ENCODE measurements around the gene SND1. TPM values are rescaled to one million over a fixed set of nuclear protein-coding genes. Genes with fewer than 3 reads are reported as not detected.

SND1 gene
- total RNA-seq, 4 donors from 2014 or later = 70.8 to 141 (median 85.7) TPM

GRCh38 chr7:127708201-127708600 lies 56.2 kb downstream of the SND1 start:
- Histone ChIP-seq H3K9me3 (peaks cover 0 to 9% (median 3%) of the 10 kb centered on the region in 4 donors), H3K4me1 (peaks cover 0 to 7% (median 2%) of the 10 kb centered on the region in 4 donors), H3K36me3 (peaks cover 0 to 58% (median 3%) of the 10 kb centered on the region in 3 donors), H3K4me3 (no peak overlapping the region), H3K27ac (no peak overlapping the region), H3K27me3 (no peaks in the 10 kb centered on the region)
- no peak for TF ChIP-seq POLR2A (IDR thresholded peaks at IDR 0.05)
- no peak for TF ChIP-seq CTCF (IDR thresholded peaks at IDR 0.05)
- no peak for TF ChIP-seq EP300 (IDR thresholded peaks at IDR 0.05)
- WGBS, 2 donors = 54 to 58% methylated on average over 1 of the region's 1 CpG
- no peak for DNase-seq (ENCODE audit: low spot score in 2 of 2)

GRCh38 chr7:127708788-127709187 lies 56.8 kb downstream of the SND1 start:
- H3K4me1 ChIP-seq = peaks cover 0 to 13% (median 5%) of the 10 kb centered on the region in 4 donors
- no peak overlapping the region for H3K27ac ChIP-seq
- DNase-seq (ENCODE audit: low spot score in 2 of 2) = peak; percentile 58 to 97
- H3K27me3 ChIP-seq = no peaks in the 10 kb centered on the region
- TF ChIP-seq CTCF (IDR thresholded peaks at IDR 0.05) (peak; percentile 61 to 85 (median 67)), POLR2A (IDR thresholded peaks at IDR 0.05) (no peak), EP300 (IDR thresholded peaks at IDR 0.05) (peak in 1 of 2 donors; percentile 29)
- H3K9me3 ChIP-seq = peaks cover 0 to 9% (median 3%) of the 10 kb centered on the region in 4 donors
- peaks cover 0 to 53% (median 0%) of the 10 kb centered on the region in 3 donors for H3K36me3 ChIP-seq
- WGBS, 2 donors = 87 to 93% methylated on average over 1 of the region's 1 CpG
- no peak overlapping the region for H3K4me3 ChIP-seq

GRCh38 chr7:127710635-127711034 lies 58.6 kb downstream of the SND1 start:
- 93 to 100% methylated on average over 1 of the region's 1 CpG for WGBS, 2 donors
- Histone ChIP-seq H3K4me1 (peaks cover 0 to 16% (median 5%) of the 10 kb centered on the region in 4 donors), H3K27ac (no peak overlapping the region), H3K27me3 (no peaks in the 10 kb centered on the region), H3K4me3 (no peak overlapping the region), H3K9me3 (peaks cover 0 to 9% (median 3%) of the 10 kb centered on the region in 4 donors), H3K36me3 (peaks cover 0 to 34% (median 0%) of the 10 kb centered on the region in 3 donors)
- DNase-seq (ENCODE audit: low spot score in 2 of 2) = no peak
- TF ChIP-seq CTCF (IDR thresholded peaks at IDR 0.05) (no peak), POLR2A (IDR thresholded peaks at IDR 0.05) (no peak), EP300 (IDR thresholded peaks at IDR 0.05) (no peak)

GRCh38 chr7:127711872-127712271 lies 59.9 kb downstream of the SND1 start:
- TF ChIP-seq EP300 (IDR thresholded peaks at IDR 0.05) = no peak
- no peak for TF ChIP-seq CTCF (IDR thresholded peaks at IDR 0.05)
- no peak for TF ChIP-seq POLR2A (IDR thresholded peaks at IDR 0.05)
- Histone ChIP-seq H3K36me3 (peaks cover 0 to 23% (median 0%) of the 10 kb centered on the region in 3 donors), H3K4me3 (no peak overlapping the region), H3K4me1 (peaks cover 0 to 16% (median 5%) of the 10 kb centered on the region in 4 donors), H3K27ac (no peak overlapping the region), H3K9me3 (peaks cover 0 to 9% (median 3%) of the 10 kb centered on the region in 4 donors), H3K27me3 (no peaks in the 10 kb centered on the region)
- WGBS, 2 donors = 95 to 97% methylated on average over 4 of the region's 4 CpGs
- DNase-seq (ENCODE audit: low spot score in 2 of 2) = no peak

GRCh38 chr7:127713006-127713405 lies 61.0 kb downstream of the SND1 start:
- Histone ChIP-seq H3K36me3 (peaks cover 0 to 25% (median 0%) of the 10 kb centered on the region in 3 donors), H3K27me3 (no peaks in the 10 kb centered on the region), H3K4me3 (no peak overlapping the region), H3K4me1 (peaks cover 0 to 16% (median 5%) of the 10 kb centered on the region in 4 donors), H3K9me3 (peaks cover 0 to 9% (median 3%) of the 10 kb centered on the region in 4 donors), H3K27ac (peak overlapping the region in 1 of 4 donors; percentile 16)
- TF ChIP-seq CTCF (IDR thresholded peaks at IDR 0.05) (no peak), EP300 (IDR thresholded peaks at IDR 0.05) (no peak), POLR2A (IDR thresholded peaks at IDR 0.05) (no peak)
- DNase-seq (ENCODE audit: low spot score in 2 of 2) = no peak
